HepG2 (cell line): ENCODE data around the gene REEP3. TPM values are rescaled to one million over a fixed set of nuclear protein-coding genes. Genes with fewer than 3 reads are reported as not detected.

Experiments used
- CBFB ChIP-seq: sonication (generic); formaldehyde crosslinking; IDR thresholded peaks from 2 replicates; pipeline ENCODE4 v1.4.0; 2020; ENCODE audit warnings: missing genetic modification reagents
- FOXP4 ChIP-seq: sonication (generic); formaldehyde crosslinking; IDR thresholded peaks from 2 replicates; pipeline ENCODE4 v1.4.0; 2020; ENCODE audit warnings: missing genetic modification reagents
- GTF3A ChIP-seq: sonication (generic); formaldehyde crosslinking; conservative IDR thresholded peaks from 2 replicates; pipeline ENCODE4 v1.4.0; 2020; ENCODE audit warnings: mild to moderate bottlenecking, missing genetic modification reagents
- HMG20B ChIP-seq: conservative IDR thresholded peaks from 2 replicates; pipeline ENCODE4 v1.6.1; 2016; ENCODE audit warnings: missing genetic modification reagents, missing compliant biosample characterization
- RBAK ChIP-seq: sonication (generic); formaldehyde crosslinking; IDR thresholded peaks from 2 replicates; pipeline ENCODE4 v1.5.1; 2020; ENCODE audit warnings: mild to moderate bottlenecking, missing genetic modification reagents
- RNF219 ChIP-seq: sonication (generic); formaldehyde crosslinking; IDR thresholded peaks from 2 replicates; pipeline ENCODE4 v1.5.0; 2020; ENCODE audit warnings: mild to moderate bottlenecking, missing genetic modification reagents
- THAP11 ChIP-seq: IDR thresholded peaks from 2 replicates; pipeline ENCODE4 v1.6.1; 2016; ENCODE audit warnings: missing biosample characterization, missing genetic modification reagents
- ZNF234 ChIP-seq: sonication (generic); formaldehyde crosslinking; conservative IDR thresholded peaks from 2 replicates; pipeline ENCODE4 v1.5.1; 2020; ENCODE audit warnings: mild to moderate bottlenecking, missing genetic modification reagents
- ZNF44 ChIP-seq: sonication (generic); formaldehyde crosslinking; IDR thresholded peaks from 2 replicates; pipeline ENCODE4 v1.5.1; 2020; ENCODE audit warnings: mild to moderate bottlenecking, missing genetic modification reagents
- ZNF484 ChIP-seq: sonication (generic); formaldehyde crosslinking; IDR thresholded peaks from 2 replicates; pipeline ENCODE4 v1.5.1; 2020; ENCODE audit warnings: mild to moderate bottlenecking, low read depth, missing genetic modification reagents, borderline replicate concordance
- ZNF691 ChIP-seq: sonication (generic); formaldehyde crosslinking; IDR thresholded peaks from 2 replicates; pipeline ENCODE4 v1.4.0; 2020; ENCODE audit warnings: missing genetic modification reagents, low read depth, mild to moderate bottlenecking, borderline replicate concordance
- polyA plus RNA-seq, 8 experiments: library from polyadenylated mRNA; depleted of rRNA in 3 of 8; stranded (reverse) in 7 of 8; unstranded in 1 of 8; fragments of >200 nt; fragmentation: Illumina TruSeq in 4 of 8; extraction: Trizol in 4 of 8; gene quantifications; 2 replicates each; pipeline versions ENCODE4 v1.2.1 to v1.2.3, GENCODE V29; 2011 to 2016; ENCODE audit warnings: low read depth in 4 of 8, missing spikeins in 1 of 8, mixed read lengths in 1 of 8; ENCODE audit not compliant: insufficient read depth in 1 of 8
- total RNA-seq, 5 experiments: library from RNA; depleted of rRNA; stranded (reverse); fragments of >200 nt; fragmentation: Illumina TruSeq; extraction: Trizol; gene quantifications; 2 replicates each; pipeline ENCODE4 v1.2.3, GENCODE V29; 2016; ENCODE audit warnings: low read depth in 1 of 5
- TF ChIP-seq, protein P1 (sequence below), 2 experiments: fragments of 450-650 bp in 1 of 2; sonication (generic) in 1 of 2; formaldehyde crosslinking; IDR thresholded peaks; 2 replicates each; pipeline versions ENCODE4 v1.5.0 to v1.8.0; 2020 to 2022; ENCODE audit warnings: mild to moderate bottlenecking in 1 of 2, missing genetic modification reagents in 1 of 2
- TF ChIP-seq, protein P2 (sequence below): sonication (generic); formaldehyde crosslinking; IDR thresholded peaks from 2 replicates; pipeline ENCODE4 v1.4.0; 2020; ENCODE audit warnings: missing genetic modification reagents
- TF ChIP-seq, protein P3 (sequence below): sonication (generic); formaldehyde crosslinking; conservative IDR thresholded peaks from 2 replicates; pipeline ENCODE4 v1.8.1; 2023; ENCODE audit warnings: missing genetic modification reagents

REEP3 gene
- total and polyA plus RNA-seq, 2 of the 13 experiments (the other 11 are each of a cell fraction or from before 2014, with no cell fraction given): 7.1 to 31.4 TPM

GRCh38 chr10:63520500-63521415 lies at the start of gene REEP3 (continued):
- no peak for TF ChIP-seq RNF219
- no peak for TF ChIP-seq ZNF484 (CRISPR knock-in tag)
- TF ChIP-seq CBFB (CRISPR knock-in tag): no peak; the same call in 1 of the 2 replicates
- no peak for TF ChIP-seq ZNF234 (CRISPR knock-in tag)
- TF ChIP-seq, protein P1, sequence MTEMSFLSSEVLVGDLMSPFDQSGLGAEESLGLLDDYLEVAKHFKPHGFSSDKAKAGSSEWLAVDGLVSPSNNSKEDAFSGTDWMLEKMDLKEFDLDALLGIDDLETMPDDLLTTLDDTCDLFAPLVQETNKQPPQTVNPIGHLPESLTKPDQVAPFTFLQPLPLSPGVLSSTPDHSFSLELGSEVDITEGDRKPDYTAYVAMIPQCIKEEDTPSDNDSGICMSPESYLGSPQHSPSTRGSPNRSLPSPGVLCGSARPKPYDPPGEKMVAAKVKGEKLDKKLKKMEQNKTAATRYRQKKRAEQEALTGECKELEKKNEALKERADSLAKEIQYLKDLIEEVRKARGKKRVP (CRISPR knock-in tag; IDR thresholded peaks at IDR 0.05): no peak
- peak; percentile 61; the same call in 1 of the 2 replicates for TF ChIP-seq ZNF691 (CRISPR knock-in tag)
- TF ChIP-seq, protein P2, sequence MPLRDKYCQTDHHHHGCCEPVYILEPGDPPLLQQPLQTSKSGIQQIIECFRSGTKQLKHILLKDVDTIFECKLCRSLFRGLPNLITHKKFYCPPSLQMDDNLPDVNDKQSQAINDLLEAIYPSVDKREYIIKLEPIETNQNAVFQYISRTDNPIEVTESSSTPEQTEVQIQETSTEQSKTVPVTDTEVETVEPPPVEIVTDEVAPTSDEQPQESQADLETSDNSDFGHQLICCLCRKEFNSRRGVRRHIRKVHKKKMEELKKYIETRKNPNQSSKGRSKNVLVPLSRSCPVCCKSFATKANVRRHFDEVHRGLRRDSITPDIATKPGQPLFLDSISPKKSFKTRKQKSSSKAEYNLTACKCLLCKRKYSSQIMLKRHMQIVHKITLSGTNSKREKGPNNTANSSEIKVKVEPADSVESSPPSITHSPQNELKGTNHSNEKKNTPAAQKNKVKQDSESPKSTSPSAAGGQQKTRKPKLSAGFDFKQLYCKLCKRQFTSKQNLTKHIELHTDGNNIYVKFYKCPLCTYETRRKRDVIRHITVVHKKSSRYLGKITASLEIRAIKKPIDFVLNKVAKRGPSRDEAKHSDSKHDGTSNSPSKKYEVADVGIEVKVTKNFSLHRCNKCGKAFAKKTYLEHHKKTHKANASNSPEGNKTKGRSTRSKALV (CRISPR knock-in tag): peak; percentile 82
- peak; percentile 51; the same call in 1 of the 2 replicates for TF ChIP-seq THAP11 (CRISPR knock-in tag)
- TF ChIP-seq GTF3A (CRISPR knock-in tag): no peak
- TF ChIP-seq RBAK (CRISPR knock-in tag): no peak
- TF ChIP-seq HMG20B: 0 out of 2 replicates have a peak, but pooled peaks have one; percentile 31
- TF ChIP-seq FOXP4 (CRISPR knock-in tag): peak; percentile 42; the same call in 1 of the 2 replicates
- peak; percentile 73; the same call in 1 of the 2 replicates for TF ChIP-seq ZNF44
- TF ChIP-seq, protein P3, sequence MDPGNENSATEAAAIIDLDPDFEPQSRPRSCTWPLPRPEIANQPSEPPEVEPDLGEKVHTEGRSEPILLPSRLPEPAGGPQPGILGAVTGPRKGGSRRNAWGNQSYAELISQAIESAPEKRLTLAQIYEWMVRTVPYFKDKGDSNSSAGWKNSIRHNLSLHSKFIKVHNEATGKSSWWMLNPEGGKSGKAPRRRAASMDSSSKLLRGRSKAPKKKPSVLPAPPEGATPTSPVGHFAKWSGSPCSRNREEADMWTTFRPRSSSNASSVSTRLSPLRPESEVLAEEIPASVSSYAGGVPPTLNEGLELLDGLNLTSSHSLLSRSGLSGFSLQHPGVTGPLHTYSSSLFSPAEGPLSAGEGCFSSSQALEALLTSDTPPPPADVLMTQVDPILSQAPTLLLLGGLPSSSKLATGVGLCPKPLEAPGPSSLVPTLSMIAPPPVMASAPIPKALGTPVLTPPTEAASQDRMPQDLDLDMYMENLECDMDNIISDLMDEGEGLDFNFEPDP: no peak
